Measurements from ENCODE around the gene MYB.

DNA sequence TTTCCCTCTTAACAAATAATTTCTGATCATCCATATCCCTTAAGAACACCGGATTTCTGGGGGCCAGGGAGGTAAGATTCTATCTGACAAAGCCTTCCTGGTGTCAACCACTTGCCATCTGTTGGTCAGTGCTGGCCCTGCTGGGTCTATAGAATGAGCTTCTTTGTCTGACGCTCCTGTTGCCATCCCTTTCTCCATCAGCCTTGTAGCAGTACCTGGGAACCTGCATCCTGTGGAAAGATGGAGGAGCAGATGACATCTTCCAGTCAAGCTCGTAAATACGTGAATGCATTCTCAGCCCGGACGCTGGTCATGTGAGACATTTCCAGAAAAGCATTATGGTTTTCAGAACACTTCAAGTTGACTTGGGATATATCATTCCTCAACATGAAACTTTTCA, 36.6 kb downstream of the MYB start:
- no peak for TF ChIP-seq EP300 (IDR thresholded peaks at IDR 0.05)
- TF ChIP-seq, protein P1, sequence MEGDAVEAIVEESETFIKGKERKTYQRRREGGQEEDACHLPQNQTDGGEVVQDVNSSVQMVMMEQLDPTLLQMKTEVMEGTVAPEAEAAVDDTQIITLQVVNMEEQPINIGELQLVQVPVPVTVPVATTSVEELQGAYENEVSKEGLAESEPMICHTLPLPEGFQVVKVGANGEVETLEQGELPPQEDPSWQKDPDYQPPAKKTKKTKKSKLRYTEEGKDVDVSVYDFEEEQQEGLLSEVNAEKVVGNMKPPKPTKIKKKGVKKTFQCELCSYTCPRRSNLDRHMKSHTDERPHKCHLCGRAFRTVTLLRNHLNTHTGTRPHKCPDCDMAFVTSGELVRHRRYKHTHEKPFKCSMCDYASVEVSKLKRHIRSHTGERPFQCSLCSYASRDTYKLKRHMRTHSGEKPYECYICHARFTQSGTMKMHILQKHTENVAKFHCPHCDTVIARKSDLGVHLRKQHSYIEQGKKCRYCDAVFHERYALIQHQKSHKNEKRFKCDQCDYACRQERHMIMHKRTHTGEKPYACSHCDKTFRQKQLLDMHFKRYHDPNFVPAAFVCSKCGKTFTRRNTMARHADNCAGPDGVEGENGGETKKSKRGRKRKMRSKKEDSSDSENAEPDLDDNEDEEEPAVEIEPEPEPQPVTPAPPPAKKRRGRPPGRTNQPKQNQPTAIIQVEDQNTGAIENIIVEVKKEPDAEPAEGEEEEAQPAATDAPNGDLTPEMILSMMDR (IDR thresholded peaks at IDR 0.05): no peak
- TF ChIP-seq POLR2A (IDR thresholded peaks at IDR 0.05): no peak
- TF ChIP-seq POLR2AphosphoS5 (IDR thresholded peaks at IDR 0.05): no peak
